Measurements from ENCODE around the gene KPNA6. TPM values are rescaled to one million over a fixed set of nuclear protein-coding genes. Genes with fewer than 3 reads are reported as not detected.
A peak's percentile ranks its signal among the peaks of the same experiment; 100 is the strongest.
"Not testable (repeated sequence)": the region's sequence is repeated elsewhere in the genome, so short reads cannot be mapped to it uniquely, and the experiment has no call there.

Gene KPNA6
- total RNA-seq, 1 donor from 2014 or later = 17.7 TPM

DNA sequence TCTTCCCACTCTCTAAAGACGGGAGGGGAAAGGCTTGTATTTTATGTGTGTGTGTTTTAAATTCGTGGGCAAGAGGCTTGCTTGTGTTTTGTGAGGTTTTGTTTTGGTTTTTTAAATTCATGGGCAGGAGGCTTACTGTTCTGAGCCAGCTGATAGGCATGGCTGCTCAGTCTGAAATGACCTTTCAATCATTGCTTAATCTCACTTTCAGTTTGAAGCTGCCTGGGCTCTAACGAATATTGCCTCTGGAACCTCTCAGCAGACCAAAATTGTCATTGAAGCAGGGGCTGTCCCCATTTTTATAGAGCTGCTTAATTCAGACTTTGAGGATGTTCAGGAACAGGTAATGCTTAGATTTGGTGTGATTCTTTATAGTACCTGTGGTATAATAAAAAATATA, 51.3 kb downstream of the KPNA6 start:
- Histone ChIP-seq H3K9me3 (ENCODE audit: control insufficient read depth in 3 of 3, low read length in 3 of 3) (no peaks in the 10 kb centered on the region), H3K4me1 (ENCODE audit: control insufficient read depth in 3 of 3, insufficient read depth in 3 of 3, low read length in 3 of 3) (no peaks in the 10 kb centered on the region), H3K9ac (ENCODE audit: low read depth in 1 of 3, low read length in 3 of 3) (no peak overlapping the region), H3K36me3 (ENCODE audit: control insufficient read depth in 3 of 3, insufficient read depth in 3 of 3, low read length in 3 of 3) (peaks cover 51 to 80% (median 76%) of the 10 kb centered on the region in 3 donors), H3K27me3 (ENCODE audit: control insufficient read depth in 3 of 3, insufficient read depth in 3 of 3, low read length in 3 of 3) (no peaks in the 10 kb centered on the region), H3K27ac (ENCODE audit: low read depth, low read length) (no peak overlapping the region), H3K4me3 (ENCODE audit: low read length in 3 of 3) (no peak overlapping the region)

GRCh38 chr1:32163405-32163804, 55.5 kb downstream of the KPNA6 start:
- no peak overlapping the region for H3K9ac ChIP-seq (ENCODE audit: low read depth in 1 of 3, low read length in 3 of 3)
- peaks cover 40 to 67% (median 64%) of the 10 kb centered on the region in 3 donors for H3K36me3 ChIP-seq (ENCODE audit: control insufficient read depth in 3 of 3, insufficient read depth in 3 of 3, low read length in 3 of 3)
- no peak overlapping the region for H3K27ac ChIP-seq (ENCODE audit: low read depth, low read length)
- peaks cover 0 to 6% (median 3%) of the 10 kb centered on the region in 3 donors for H3K4me1 ChIP-seq (ENCODE audit: control insufficient read depth in 3 of 3, insufficient read depth in 3 of 3, low read length in 3 of 3)
- H3K9me3 ChIP-seq (ENCODE audit: control insufficient read depth in 3 of 3, low read length in 3 of 3) = no peaks in the 10 kb centered on the region
- H3K27me3 ChIP-seq (ENCODE audit: control insufficient read depth in 3 of 3, insufficient read depth in 3 of 3, low read length in 3 of 3) = no peaks in the 10 kb centered on the region
- H3K4me3 ChIP-seq (ENCODE audit: low read length in 3 of 3) = no peak overlapping the region

DNA sequence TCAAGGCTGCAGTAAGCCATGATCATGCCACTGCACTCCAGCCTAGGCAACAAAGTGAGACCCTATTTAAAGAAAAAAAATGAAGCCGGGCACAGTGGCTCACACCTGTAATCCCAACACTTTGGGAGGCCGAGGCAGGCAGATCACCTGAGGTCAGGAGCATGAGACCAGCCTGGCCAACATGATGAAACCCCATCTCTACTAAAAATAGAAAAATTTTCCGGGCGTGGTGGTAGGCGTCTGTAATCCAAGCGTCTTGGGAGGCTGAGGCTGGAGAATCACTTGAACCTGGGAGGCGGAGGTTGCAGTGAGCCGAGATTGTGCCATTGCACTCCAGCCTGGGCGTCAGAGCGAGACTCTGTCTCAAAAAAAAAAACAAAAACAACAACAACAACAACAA, 57.8 kb downstream of the KPNA6 start:
- not testable (repeated sequence) for H3K4me3 ChIP-seq (ENCODE audit: low read length in 3 of 3); H3K9ac ChIP-seq (ENCODE audit: low read depth in 1 of 3, low read length in 3 of 3); H3K4me1 ChIP-seq (ENCODE audit: control insufficient read depth in 3 of 3, insufficient read depth in 3 of 3, low read length in 3 of 3); H3K9me3 ChIP-seq (ENCODE audit: control insufficient read depth in 3 of 3, low read length in 3 of 3); H3K27ac ChIP-seq (ENCODE audit: low read depth, low read length); H3K27me3 ChIP-seq (ENCODE audit: control insufficient read depth in 3 of 3, insufficient read depth in 3 of 3, low read length in 3 of 3)
- peaks cover 43 to 66% (median 65%) of the 10 kb centered on the region in 3 donors for H3K36me3 ChIP-seq (ENCODE audit: control insufficient read depth in 3 of 3, insufficient read depth in 3 of 3, low read length in 3 of 3)

GRCh38 chr1:32170991-32171390, 63.1 kb downstream of the KPNA6 start:
- no peaks in the 10 kb centered on the region for H3K9me3 ChIP-seq (ENCODE audit: control insufficient read depth in 3 of 3, low read length in 3 of 3)
- H3K9ac ChIP-seq (ENCODE audit: low read depth in 1 of 3, low read length in 3 of 3) = no peak overlapping the region
- H3K36me3 ChIP-seq (ENCODE audit: control insufficient read depth in 3 of 3, insufficient read depth in 3 of 3, low read length in 3 of 3) = peaks cover 37 to 66% (median 65%) of the 10 kb centered on the region in 3 donors
- H3K27ac ChIP-seq (ENCODE audit: low read depth, low read length) = no peak overlapping the region
- no peak overlapping the region for H3K4me3 ChIP-seq (ENCODE audit: low read length in 3 of 3)
- H3K27me3 ChIP-seq (ENCODE audit: control insufficient read depth in 3 of 3, insufficient read depth in 3 of 3, low read length in 3 of 3) = no peaks in the 10 kb centered on the region
- peaks cover 0 to under 1% (median 0%) of the 10 kb centered on the region in 3 donors for H3K4me1 ChIP-seq (ENCODE audit: control insufficient read depth in 3 of 3, insufficient read depth in 3 of 3, low read length in 3 of 3)

DNA sequence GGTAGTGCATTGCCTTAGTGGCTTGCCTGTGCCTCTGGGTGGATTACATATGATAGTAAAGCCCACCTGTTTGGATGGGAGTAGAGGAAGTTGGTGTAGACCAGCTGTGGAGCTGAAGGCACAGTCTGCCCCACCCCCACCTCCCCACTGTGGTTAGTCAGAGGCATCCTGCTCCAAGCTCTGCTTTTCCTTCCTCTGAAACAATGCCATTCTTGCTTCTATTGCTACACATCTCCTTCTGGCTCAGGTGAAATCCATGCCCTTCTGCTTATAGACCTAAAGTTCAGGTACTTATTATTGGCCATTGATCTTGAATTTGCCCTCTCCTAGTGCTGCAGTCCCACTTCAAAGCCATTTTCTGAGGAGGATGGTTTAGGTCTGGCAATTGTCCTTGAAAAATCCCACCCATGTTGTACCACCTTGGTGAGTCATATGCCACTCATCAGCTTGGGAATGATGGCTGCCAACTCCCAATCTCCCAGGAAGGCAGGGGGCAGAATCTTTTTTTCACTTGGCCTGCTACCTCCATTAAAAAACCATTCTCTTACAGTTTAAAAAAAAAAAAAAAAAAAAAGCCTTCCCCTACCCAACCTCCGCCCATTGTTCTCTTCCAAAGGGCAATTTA, 64.9 kb downstream of the KPNA6 start:
- Histone ChIP-seq H3K9ac (ENCODE audit: low read depth in 1 of 3, low read length in 3 of 3) (no peak overlapping the region), H3K27ac (ENCODE audit: low read depth, low read length) (no peak overlapping the region), H3K4me3 (ENCODE audit: low read length in 3 of 3) (no peak overlapping the region), H3K9me3 (ENCODE audit: control insufficient read depth in 3 of 3, low read length in 3 of 3) (no peaks in the 10 kb centered on the region), H3K27me3 (ENCODE audit: control insufficient read depth in 3 of 3, insufficient read depth in 3 of 3, low read length in 3 of 3) (no peaks in the 10 kb centered on the region), H3K4me1 (ENCODE audit: control insufficient read depth in 3 of 3, insufficient read depth in 3 of 3, low read length in 3 of 3) (no peaks in the 10 kb centered on the region), H3K36me3 (ENCODE audit: control insufficient read depth in 3 of 3, insufficient read depth in 3 of 3, low read length in 3 of 3) (peaks cover 31 to 56% (median 55%) of the 10 kb centered on the region in 3 donors)

GRCh38 chr1:32178380-32179192, 70.7 kb downstream of the KPNA6 start:
- Histone ChIP-seq H3K27me3 (ENCODE audit: control insufficient read depth in 3 of 3, insufficient read depth in 3 of 3, low read length in 3 of 3) (no peaks in the 10 kb centered on the region), H3K4me3 (ENCODE audit: low read length in 3 of 3) (peak overlapping the region; percentile 83 to 92 (median 88)), H3K9ac (ENCODE audit: low read depth in 1 of 3, low read length in 3 of 3) (peak overlapping the region; percentile 92 to 97 (median 95)), H3K27ac (ENCODE audit: low read depth, low read length) (peak overlapping the region; percentile 96), H3K4me1 (ENCODE audit: control insufficient read depth in 3 of 3, insufficient read depth in 3 of 3, low read length in 3 of 3) (peaks cover 27 to 33% (median 28%) of the 10 kb centered on the region in 3 donors), H3K9me3 (ENCODE audit: control insufficient read depth in 3 of 3, low read length in 3 of 3) (no peaks in the 10 kb centered on the region), H3K36me3 (ENCODE audit: control insufficient read depth in 3 of 3, insufficient read depth in 3 of 3, low read length in 3 of 3) (peaks cover 6 to 18% (median 16%) of the 10 kb centered on the region in 3 donors)

DNA sequence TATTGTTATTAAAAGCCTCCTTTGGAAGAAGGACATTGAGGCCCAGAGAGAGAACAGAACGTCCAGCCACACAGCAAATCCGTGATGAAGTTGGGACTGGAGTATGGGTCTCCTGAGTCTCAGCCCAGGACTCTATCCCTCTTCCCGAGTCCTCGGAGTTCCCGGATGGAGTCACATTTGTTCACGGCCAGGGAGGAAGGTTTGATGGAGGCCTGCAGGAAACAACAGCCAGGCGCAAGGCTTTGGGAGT, 71.3 kb downstream of the KPNA6 start:
- no peaks in the 10 kb centered on the region for H3K9me3 ChIP-seq (ENCODE audit: control insufficient read depth in 3 of 3, low read length in 3 of 3)
- peaks cover 6 to 21% (median 14%) of the 10 kb centered on the region in 3 donors for H3K36me3 ChIP-seq (ENCODE audit: control insufficient read depth in 3 of 3, insufficient read depth in 3 of 3, low read length in 3 of 3)
- no peaks in the 10 kb centered on the region for H3K27me3 ChIP-seq (ENCODE audit: control insufficient read depth in 3 of 3, insufficient read depth in 3 of 3, low read length in 3 of 3)
- H3K9ac ChIP-seq (ENCODE audit: low read depth in 1 of 3, low read length in 3 of 3) = peak overlapping the region; percentile 92 to 97 (median 95)
- H3K27ac ChIP-seq (ENCODE audit: low read depth, low read length) = peak overlapping the region; percentile 96
- peak overlapping the region; percentile 83 to 92 (median 88) for H3K4me3 ChIP-seq (ENCODE audit: low read length in 3 of 3)
- H3K4me1 ChIP-seq (ENCODE audit: control insufficient read depth in 3 of 3, insufficient read depth in 3 of 3, low read length in 3 of 3) = peaks cover 29 to 36% (median 30%) of the 10 kb centered on the region in 3 donors

DNA sequence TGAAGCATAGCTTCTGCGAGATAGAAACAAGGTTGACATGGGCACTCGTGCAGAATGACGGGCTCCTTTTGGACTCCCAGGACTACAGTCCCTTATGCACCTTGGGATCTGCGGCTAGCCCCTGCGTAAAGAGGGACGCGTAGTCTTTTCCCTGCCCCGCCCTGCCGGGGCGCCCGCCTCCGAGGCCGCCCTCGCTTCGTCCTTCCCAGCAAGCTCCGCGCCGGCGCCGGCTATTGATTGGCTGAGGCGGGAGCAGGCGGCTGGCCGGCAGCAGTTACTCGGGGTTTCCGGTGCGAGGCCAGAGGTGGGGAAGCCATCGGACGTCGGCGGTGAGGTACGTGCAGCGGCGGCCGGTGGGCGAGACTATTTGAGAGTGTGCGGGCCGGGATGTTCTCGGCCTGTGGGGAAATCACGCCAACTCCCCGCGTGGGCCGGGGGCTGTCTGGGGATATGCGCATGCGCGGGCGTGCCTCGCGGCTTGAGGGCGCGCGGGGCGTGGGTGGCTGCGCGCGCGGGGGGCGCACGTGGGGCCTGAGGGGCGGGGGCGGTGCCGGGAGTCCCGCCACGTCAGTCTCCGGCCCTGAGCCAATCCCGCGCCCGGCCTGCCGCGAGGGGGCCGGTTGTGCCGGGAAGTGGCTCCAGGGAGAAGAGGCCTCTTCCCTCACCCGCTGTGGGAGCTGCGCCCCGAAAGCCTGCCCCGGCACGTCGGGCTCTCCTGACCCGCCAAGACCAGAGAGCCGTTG, 71.8 kb downstream of the KPNA6 start, which contains the start of gene TXLNA:
Gene TXLNA, plus strand, starts transcription at position 233 of the 743 bp plus-strand sequence. CDS start 671 bp downstream, outside the sequence.
- Histone ChIP-seq H3K9me3 (ENCODE audit: control insufficient read depth in 3 of 3, low read length in 3 of 3) (no peaks in the 10 kb centered on the region), H3K4me1 (ENCODE audit: control insufficient read depth in 3 of 3, insufficient read depth in 3 of 3, low read length in 3 of 3) (peaks cover 34 to 41% (median 35%) of the 10 kb centered on the region in 3 donors), H3K27me3 (ENCODE audit: control insufficient read depth in 3 of 3, insufficient read depth in 3 of 3, low read length in 3 of 3) (no peaks in the 10 kb centered on the region), H3K27ac (ENCODE audit: low read depth, low read length) (peak within 1 kb of the TSS; percentile 96), H3K36me3 (ENCODE audit: control insufficient read depth in 3 of 3, insufficient read depth in 3 of 3, low read length in 3 of 3) (peaks cover 11 to 21% (median 17%) of the 10 kb centered on the region in 3 donors), H3K4me3 (ENCODE audit: low read length in 3 of 3) (peak within 1 kb of the TSS; percentile 83 to 92 (median 88)), H3K9ac (ENCODE audit: low read depth in 1 of 3, low read length in 3 of 3) (peak within 1 kb of the TSS; percentile 92 to 97 (median 95))

GRCh38 chr1:32180186-32181060, 72.6 kb downstream of the KPNA6 start:
- Histone ChIP-seq H3K27ac (ENCODE audit: low read depth, low read length) (peak overlapping the region; percentile 96), H3K4me1 (ENCODE audit: control insufficient read depth in 3 of 3, insufficient read depth in 3 of 3, low read length in 3 of 3) (peaks cover 37 to 46% (median 38%) of the 10 kb centered on the region in 3 donors), H3K27me3 (ENCODE audit: control insufficient read depth in 3 of 3, insufficient read depth in 3 of 3, low read length in 3 of 3) (no peaks in the 10 kb centered on the region), H3K9ac (ENCODE audit: low read depth in 1 of 3, low read length in 3 of 3) (peak overlapping the region; percentile 89 to 97 (median 92)), H3K4me3 (ENCODE audit: low read length in 3 of 3) (peak overlapping the region; percentile 80 to 88 (median 83)), H3K9me3 (ENCODE audit: control insufficient read depth in 3 of 3, low read length in 3 of 3) (no peaks in the 10 kb centered on the region), H3K36me3 (ENCODE audit: control insufficient read depth in 3 of 3, insufficient read depth in 3 of 3, low read length in 3 of 3) (peaks cover 13 to 25% (median 22%) of the 10 kb centered on the region in 3 donors)
